ENCODE measurements around the gene APBB2. TPM values are rescaled to one million over a fixed set of nuclear protein-coding genes. Genes with fewer than 3 reads are reported as not detected.
A peak's percentile ranks its signal among the peaks of the same experiment; 100 is the strongest.

Gene APBB2
- total RNA-seq, 1 experiment from 2014 or later, result 3.7 TPM

DNA sequence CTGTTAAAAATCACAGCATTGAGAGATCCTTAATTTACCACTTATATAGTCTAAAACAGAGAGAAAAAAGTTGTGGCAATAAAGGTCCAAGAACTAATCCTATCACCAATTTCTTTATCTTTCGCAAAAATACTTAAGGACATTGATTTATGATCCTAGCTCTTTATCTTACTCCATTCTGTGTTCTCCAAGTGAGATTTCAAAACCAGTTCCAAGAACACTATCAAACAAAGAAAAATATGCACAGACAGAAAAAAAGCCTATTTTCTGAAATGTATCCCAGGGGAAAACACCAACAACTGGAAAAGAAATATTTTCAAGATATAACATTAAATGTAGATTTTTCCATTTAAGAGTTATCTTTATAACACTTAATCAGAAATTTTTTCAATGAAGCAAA lies 172.8 kb downstream of the APBB2 start:
- Histone ChIP-seq H3K4me1 (ENCODE audit: low read length) (no peaks in the 10 kb centered on the region), H3K9me3 (ENCODE audit: low read length) (no peaks in the 10 kb centered on the region), H3K4me2 (ENCODE audit: low read depth, low read length, poor library complexity, severe bottlenecking) (no peak overlapping the region), H3K9me2 (replicated peaks; ENCODE audit: insufficient read depth, low read length) (no peaks in the 10 kb centered on the region), H3K27ac (ENCODE audit: low read length) (no peak overlapping the region), H2AFZ (ENCODE audit: low read length) (no peak overlapping the region), H4K20me1 (ENCODE audit: insufficient read depth, low read depth, low read length) (no peaks in the 10 kb centered on the region), H3K79me2 (ENCODE audit: low read length) (no peaks in the 10 kb centered on the region), H3K36me3 (ENCODE audit: insufficient read depth, low read length) (no peaks in the 10 kb centered on the region), H3K9ac (ENCODE audit: low read length) (no peak overlapping the region), H3K4me3 (ENCODE audit: low read length) (no peak overlapping the region), H3K27me3 (ENCODE audit: low read length) (no peaks in the 10 kb centered on the region)
- DNase-seq, result no peak

GRCh38 chr4:41039317-41039716 lies 175.0 kb downstream of the APBB2 start:
- H3K79me2 ChIP-seq (ENCODE audit: low read length), result no peaks in the 10 kb centered on the region
- H3K4me1 ChIP-seq (ENCODE audit: low read length), result no peaks in the 10 kb centered on the region
- no peaks in the 10 kb centered on the region for H3K9me3 ChIP-seq (ENCODE audit: low read length)
- no peak overlapping the region for H3K9ac ChIP-seq (ENCODE audit: low read length)
- H3K27me3 ChIP-seq (ENCODE audit: low read length), result no peaks in the 10 kb centered on the region
- H3K36me3 ChIP-seq (ENCODE audit: insufficient read depth, low read length), result no peaks in the 10 kb centered on the region
- no peak overlapping the region for H3K27ac ChIP-seq (ENCODE audit: low read length)
- no peak overlapping the region for H3K4me3 ChIP-seq (ENCODE audit: low read length)
- no peak overlapping the region for H2AFZ ChIP-seq (ENCODE audit: low read length)
- H4K20me1 ChIP-seq (ENCODE audit: insufficient read depth, low read depth, low read length), result no peaks in the 10 kb centered on the region
- no peak for DNase-seq
- H3K4me2 ChIP-seq (ENCODE audit: low read depth, low read length, poor library complexity, severe bottlenecking), result no peak overlapping the region
- no peaks in the 10 kb centered on the region for H3K9me2 ChIP-seq (replicated peaks; ENCODE audit: insufficient read depth, low read length)

DNA sequence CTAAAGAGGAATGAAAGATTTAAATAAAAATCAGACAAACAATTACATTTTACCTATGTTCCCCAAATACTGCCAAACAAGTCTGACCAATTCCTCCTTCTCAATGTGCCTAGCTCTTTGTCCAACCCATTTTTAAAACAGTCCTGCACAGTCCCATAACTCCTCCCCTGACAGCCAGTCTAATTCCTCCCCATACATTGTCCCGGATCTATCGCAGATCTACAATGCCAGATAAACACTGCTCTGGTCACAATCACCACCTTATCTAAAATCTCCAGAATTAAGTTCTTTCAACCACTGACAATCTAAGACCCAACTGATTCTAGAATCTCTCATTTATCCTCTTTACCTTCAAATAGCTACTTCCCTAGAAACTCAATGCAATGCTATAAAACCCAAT lies 176.0 kb downstream of the APBB2 start:
- DNase-seq, result no peak
- Histone ChIP-seq H3K9me2 (replicated peaks; ENCODE audit: insufficient read depth, low read length) (no peaks in the 10 kb centered on the region), H3K79me2 (ENCODE audit: low read length) (no peaks in the 10 kb centered on the region), H3K4me1 (ENCODE audit: low read length) (no peaks in the 10 kb centered on the region), H3K4me2 (ENCODE audit: low read depth, low read length, poor library complexity, severe bottlenecking) (no peak overlapping the region), H3K27ac (ENCODE audit: low read length) (no peak overlapping the region), H3K36me3 (ENCODE audit: insufficient read depth, low read length) (no peaks in the 10 kb centered on the region), H4K20me1 (ENCODE audit: insufficient read depth, low read depth, low read length) (no peaks in the 10 kb centered on the region), H3K4me3 (ENCODE audit: low read length) (no peak overlapping the region), H3K9me3 (ENCODE audit: low read length) (no peaks in the 10 kb centered on the region), H3K27me3 (ENCODE audit: low read length) (no peaks in the 10 kb centered on the region), H3K9ac (ENCODE audit: low read length) (no peak overlapping the region), H2AFZ (ENCODE audit: low read length) (no peak overlapping the region)

GRCh38 chr4:41029098-41029497 lies 185.2 kb downstream of the APBB2 start:
- no peak overlapping the region for H3K9ac ChIP-seq (ENCODE audit: low read length)
- no peak overlapping the region for H3K4me3 ChIP-seq (ENCODE audit: low read length)
- H4K20me1 ChIP-seq (ENCODE audit: insufficient read depth, low read depth, low read length), result no peaks in the 10 kb centered on the region
- H3K9me3 ChIP-seq (ENCODE audit: low read length), result peaks cover 18% of the 10 kb centered on the region
- H3K36me3 ChIP-seq (ENCODE audit: insufficient read depth, low read length), result no peaks in the 10 kb centered on the region
- H3K4me2 ChIP-seq (ENCODE audit: low read depth, low read length, poor library complexity, severe bottlenecking), result no peak overlapping the region
- no peaks in the 10 kb centered on the region for H3K4me1 ChIP-seq (ENCODE audit: low read length)
- no peak overlapping the region for H3K27ac ChIP-seq (ENCODE audit: low read length)
- no peak overlapping the region for H2AFZ ChIP-seq (ENCODE audit: low read length)
- no peaks in the 10 kb centered on the region for H3K79me2 ChIP-seq (ENCODE audit: low read length)
- no peaks in the 10 kb centered on the region for H3K27me3 ChIP-seq (ENCODE audit: low read length)
- no peaks in the 10 kb centered on the region for H3K9me2 ChIP-seq (replicated peaks; ENCODE audit: insufficient read depth, low read length)
- no peak for DNase-seq

DNA sequence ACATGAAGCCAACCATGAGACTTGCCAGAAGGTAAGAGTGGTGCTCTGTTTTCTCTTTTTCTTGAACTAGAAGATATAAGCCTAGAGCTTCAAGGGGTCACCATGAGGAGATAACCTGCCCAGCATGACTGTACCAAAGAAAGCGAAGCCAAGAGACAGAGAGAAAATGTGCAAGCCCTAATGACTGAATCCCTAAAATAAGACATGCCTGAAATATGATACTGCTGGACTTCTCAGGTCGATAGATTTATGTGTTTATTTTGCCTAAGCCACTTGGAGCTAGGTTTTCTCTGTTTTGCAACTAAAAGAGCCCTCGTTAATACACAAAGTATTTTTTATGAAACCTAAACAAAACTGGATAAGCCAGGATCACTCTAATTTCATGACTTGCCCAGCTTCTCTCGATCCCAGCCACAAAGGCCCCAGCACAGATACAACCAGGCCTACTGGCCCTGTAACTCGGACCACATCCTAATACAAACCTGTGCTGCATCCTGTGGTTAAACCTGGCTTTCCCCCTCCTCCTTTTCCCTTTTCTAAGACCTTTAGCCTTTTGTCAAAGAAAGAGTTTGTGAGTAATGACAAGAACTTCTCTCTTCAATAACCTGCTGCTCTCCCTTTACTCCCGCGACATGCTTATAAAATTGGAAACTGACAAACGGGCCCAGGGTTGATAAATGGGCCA lies 185.8 kb downstream of the APBB2 start:
- Histone ChIP-seq H3K4me3 (ENCODE audit: low read length) (no peak overlapping the region), H3K36me3 (ENCODE audit: insufficient read depth, low read length) (no peaks in the 10 kb centered on the region), H4K20me1 (ENCODE audit: insufficient read depth, low read depth, low read length) (no peaks in the 10 kb centered on the region), H3K9me2 (replicated peaks; ENCODE audit: insufficient read depth, low read length) (no peaks in the 10 kb centered on the region), H2AFZ (ENCODE audit: low read length) (no peak overlapping the region), H3K9me3 (ENCODE audit: low read length) (peaks cover 18% of the 10 kb centered on the region), H3K27me3 (ENCODE audit: low read length) (no peaks in the 10 kb centered on the region), H3K9ac (ENCODE audit: low read length) (no peak overlapping the region), H3K4me1 (ENCODE audit: low read length) (no peaks in the 10 kb centered on the region), H3K27ac (ENCODE audit: low read length) (no peak overlapping the region), H3K4me2 (ENCODE audit: low read depth, low read length, poor library complexity, severe bottlenecking) (no peak overlapping the region), H3K79me2 (ENCODE audit: low read length) (no peaks in the 10 kb centered on the region)
- DNase-seq, result no peak

- Histone ChIP-seq H3K27me3 (ENCODE audit: low read length) (no peaks in the 10 kb centered on the region), H3K36me3 (ENCODE audit: insufficient read depth, low read length) (no peaks in the 10 kb centered on the region), H3K4me1 (ENCODE audit: low read length) (no peaks in the 10 kb centered on the region), H3K79me2 (ENCODE audit: low read length) (no peaks in the 10 kb centered on the region), H3K9ac (ENCODE audit: low read length) (no peak overlapping the region), H3K9me3 (ENCODE audit: low read length) (peaks cover 18% of the 10 kb centered on the region), H3K9me2 (replicated peaks; ENCODE audit: insufficient read depth, low read length) (no peaks in the 10 kb centered on the region), H3K27ac (ENCODE audit: low read length) (no peak overlapping the region), H4K20me1 (ENCODE audit: insufficient read depth, low read depth, low read length) (no peaks in the 10 kb centered on the region), H3K4me2 (ENCODE audit: low read depth, low read length, poor library complexity, severe bottlenecking) (no peak overlapping the region), H3K4me3 (ENCODE audit: low read length) (no peak overlapping the region), H2AFZ (ENCODE audit: low read length) (no peak overlapping the region)
- no peak for DNase-seq
Observed at GRCh38 chr4:41026971-41027370, 187.4 kb downstream of the APBB2 start.

DNA sequence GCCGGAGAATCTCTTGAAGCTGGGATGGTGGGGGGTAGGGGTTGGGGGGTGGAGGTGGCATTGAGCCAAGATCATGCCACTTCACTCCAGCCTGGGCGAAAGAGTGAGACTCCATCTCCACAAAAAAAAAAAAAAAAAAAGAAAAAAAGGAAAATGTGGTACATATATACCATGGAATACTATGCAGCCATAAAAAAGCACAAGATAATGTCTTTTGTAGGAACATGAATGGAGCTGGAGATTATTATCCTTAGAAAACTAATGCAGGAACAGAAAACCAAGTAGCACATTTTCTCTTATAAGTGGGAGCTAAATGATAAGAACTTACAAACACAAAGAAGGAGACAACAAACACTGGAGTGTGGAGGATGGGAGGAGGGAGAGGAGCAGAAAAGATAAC lies 188.5 kb downstream of the APBB2 start:
- peaks cover 18% of the 10 kb centered on the region for H3K9me3 ChIP-seq (ENCODE audit: low read length)
- DNase-seq, result no peak
- H2AFZ ChIP-seq (ENCODE audit: low read length), result no peak overlapping the region
- no peaks in the 10 kb centered on the region for H3K27me3 ChIP-seq (ENCODE audit: low read length)
- no peaks in the 10 kb centered on the region for H3K4me1 ChIP-seq (ENCODE audit: low read length)
- H3K79me2 ChIP-seq (ENCODE audit: low read length), result no peaks in the 10 kb centered on the region
- no peaks in the 10 kb centered on the region for H3K36me3 ChIP-seq (ENCODE audit: insufficient read depth, low read length)
- H3K4me2 ChIP-seq (ENCODE audit: low read depth, low read length, poor library complexity, severe bottlenecking), result no peak overlapping the region
- H3K9me2 ChIP-seq (replicated peaks; ENCODE audit: insufficient read depth, low read length), result no peaks in the 10 kb centered on the region
- no peak overlapping the region for H3K27ac ChIP-seq (ENCODE audit: low read length)
- H4K20me1 ChIP-seq (ENCODE audit: insufficient read depth, low read depth, low read length), result no peaks in the 10 kb centered on the region
- H3K4me3 ChIP-seq (ENCODE audit: low read length), result no peak overlapping the region
- no peak overlapping the region for H3K9ac ChIP-seq (ENCODE audit: low read length)

DNA sequence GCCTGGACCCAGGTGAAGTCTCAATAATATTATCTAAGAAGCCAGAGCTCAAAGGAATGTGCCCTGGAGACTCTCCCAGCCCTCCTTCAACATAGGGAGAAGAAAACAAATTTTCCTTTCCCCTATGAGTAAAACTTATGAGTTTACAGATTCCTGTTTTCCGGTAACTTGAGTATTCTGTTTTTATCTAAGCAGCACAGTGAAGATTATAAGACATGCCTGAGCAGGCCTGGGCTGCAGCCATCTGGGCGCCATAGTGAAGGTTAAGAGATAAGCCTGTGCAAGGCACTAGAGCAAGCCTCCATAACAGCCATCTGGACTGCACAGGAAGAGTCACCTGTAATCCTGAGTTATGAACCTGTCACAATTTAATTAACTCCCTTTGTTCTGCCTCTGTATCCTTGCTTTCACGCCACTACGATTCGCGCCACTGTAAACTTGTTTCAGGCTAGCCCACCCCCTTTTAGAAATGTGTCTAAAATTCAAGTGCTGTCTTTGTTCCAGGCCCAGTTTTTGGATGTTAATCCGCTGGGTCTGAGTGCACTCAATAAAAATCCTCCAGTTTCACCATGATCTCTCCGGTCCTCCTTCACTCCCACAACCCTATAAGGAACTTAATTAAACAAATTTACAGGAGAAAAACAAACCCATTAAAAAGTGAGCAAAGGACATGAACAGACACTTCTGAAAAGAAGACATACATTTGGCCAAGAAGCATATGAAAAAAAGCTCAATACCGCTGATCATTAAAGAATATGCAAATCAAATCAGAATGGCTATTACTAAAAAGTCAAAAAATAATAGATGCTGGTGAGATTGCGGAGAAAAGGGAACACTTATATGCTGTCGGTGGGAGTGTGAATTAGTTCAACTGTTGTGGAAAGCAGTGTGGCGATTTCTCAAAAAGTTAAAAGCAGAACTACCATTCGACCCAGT lies 189.5 kb downstream of the APBB2 start:
- Histone ChIP-seq H3K4me1 (ENCODE audit: low read length) (no peaks in the 10 kb centered on the region), H3K9me2 (replicated peaks; ENCODE audit: insufficient read depth, low read length) (no peaks in the 10 kb centered on the region), H3K27me3 (ENCODE audit: low read length) (no peaks in the 10 kb centered on the region), H3K4me2 (ENCODE audit: low read depth, low read length, poor library complexity, severe bottlenecking) (no peak overlapping the region), H3K27ac (ENCODE audit: low read length) (no peak overlapping the region), H3K4me3 (ENCODE audit: low read length) (no peak overlapping the region), H3K36me3 (ENCODE audit: insufficient read depth, low read length) (no peaks in the 10 kb centered on the region), H2AFZ (ENCODE audit: low read length) (no peak overlapping the region), H4K20me1 (ENCODE audit: insufficient read depth, low read depth, low read length) (no peaks in the 10 kb centered on the region), H3K9ac (ENCODE audit: low read length) (no peak overlapping the region), H3K9me3 (ENCODE audit: low read length) (peaks cover 18% of the 10 kb centered on the region), H3K79me2 (ENCODE audit: low read length) (no peaks in the 10 kb centered on the region)
- peak; percentile 42 for DNase-seq

Measured in Karpas-422 (cell line).